HUES6 (cell line): ENCODE data around the gene PTGES.

Experiments used
- H3K27ac ChIP-seq: 2 replicates; pipeline ENCODE4 v1.7.0; 2013; ENCODE audit warnings: low read depth, mild to moderate bottlenecking, low read length, inconsistent platforms
- H3K27me3 ChIP-seq: 2 replicates; pipeline ENCODE4 v1.6.1; 2013; ENCODE audit warnings: low read length; ENCODE audit not compliant: control insufficient read depth, insufficient read depth
- H3K36me3 ChIP-seq: 2 replicates; pipeline ENCODE4 v1.6.1; 2013; ENCODE audit warnings: low read length; ENCODE audit not compliant: control insufficient read depth, insufficient read depth
- H3K4me1 ChIP-seq: 2 replicates; pipeline ENCODE4 v1.6.1; 2013; ENCODE audit warnings: low read length; ENCODE audit not compliant: control insufficient read depth, insufficient read depth
- H3K4me3 ChIP-seq: 2 replicates; pipeline ENCODE4 v1.5.1; 2013; ENCODE audit warnings: low read depth, low read length
- H3K9ac ChIP-seq: one replicate; pipeline ENCODE4 v1.6.1; 2013; ENCODE audit warnings: mild to moderate bottlenecking, low read length
- H3K9me3 ChIP-seq: 2 replicates; pipeline ENCODE4 v1.6.1; 2013; ENCODE audit warnings: low read depth, low read length; ENCODE audit not compliant: control insufficient read depth, insufficient read depth

Gene PTGES

DNA sequence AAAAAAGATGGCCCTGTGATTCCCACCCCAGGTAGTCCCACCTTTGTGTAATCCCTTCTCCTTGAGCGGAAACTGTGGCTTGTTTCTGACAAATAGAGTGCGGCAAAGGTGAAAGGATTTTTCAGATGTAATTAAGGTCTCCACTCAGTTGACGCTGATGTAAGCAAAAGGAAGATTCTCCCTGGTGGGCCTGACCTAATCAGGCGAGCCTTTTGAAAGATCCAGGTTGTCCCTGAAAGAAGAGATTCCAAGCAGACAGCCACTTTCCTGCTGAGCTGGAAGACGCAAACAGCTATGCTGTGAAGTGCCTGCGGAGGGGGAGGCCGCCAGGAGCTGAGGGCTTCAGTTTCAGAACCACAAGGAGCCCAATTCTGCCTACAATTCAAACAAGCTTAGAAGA, 24.1 kb downstream of the PTGES start:
- Histone ChIP-seq H3K9me3 (no peaks in the 10 kb centered on the region), H3K36me3 (no peaks in the 10 kb centered on the region), H3K4me1 (0 out of 2 replicates have a peak, but pooled peaks cover 5% of the 10 kb centered on the region), H3K9ac (no peak overlapping the region), H3K27me3 (no peaks in the 10 kb centered on the region), H3K4me3 (no peak overlapping the region), H3K27ac (no peak overlapping the region)

GRCh38 chr9:129726322-129727160, 26.3 kb downstream of the PTGES start:
- no peaks in the 10 kb centered on the region for H3K36me3 ChIP-seq
- H3K9me3 ChIP-seq = no peaks in the 10 kb centered on the region
- 0 out of 2 replicates have a peak, but pooled peaks cover 5% of the 10 kb centered on the region for H3K4me1 ChIP-seq
- H3K27ac ChIP-seq = no peak overlapping the region
- no peaks in the 10 kb centered on the region for H3K27me3 ChIP-seq
- H3K4me3 ChIP-seq = no peak overlapping the region
- H3K9ac ChIP-seq = no peak overlapping the region

- Histone ChIP-seq H3K36me3 (no peaks in the 10 kb centered on the region), H3K9ac (no peak overlapping the region), H3K27me3 (no peaks in the 10 kb centered on the region), H3K4me3 (no peak overlapping the region), H3K27ac (no peak overlapping the region), H3K4me1 (0 out of 2 replicates have a peak, but pooled peaks cover 5% of the 10 kb centered on the region), H3K9me3 (no peaks in the 10 kb centered on the region)
Observed at GRCh38 chr9:129725795-129726251, 27.0 kb downstream of the PTGES start.

- Histone ChIP-seq H3K4me1 (0 out of 2 replicates have a peak, but pooled peaks cover 5% of the 10 kb centered on the region), H3K4me3 (no peak overlapping the region), H3K27ac (no peak overlapping the region), H3K27me3 (no peaks in the 10 kb centered on the region), H3K36me3 (no peaks in the 10 kb centered on the region), H3K9me3 (no peaks in the 10 kb centered on the region), H3K9ac (no peak overlapping the region)
Observed at GRCh38 chr9:129724456-129725190, 28.2 kb downstream of the PTGES start.

GRCh38 chr9:129722913-129723312, 29.9 kb downstream of the PTGES start:
- Histone ChIP-seq H3K27ac (no peak overlapping the region), H3K9ac (no peak overlapping the region), H3K4me1 (0 out of 2 replicates have a peak, but pooled peaks cover 5% of the 10 kb centered on the region), H3K36me3 (no peaks in the 10 kb centered on the region), H3K9me3 (no peaks in the 10 kb centered on the region), H3K4me3 (no peak overlapping the region), H3K27me3 (no peaks in the 10 kb centered on the region)

GRCh38 chr9:129720865-129721545, 31.8 kb downstream of the PTGES start:
- Histone ChIP-seq H3K9me3 (no peaks in the 10 kb centered on the region), H3K36me3 (no peaks in the 10 kb centered on the region), H3K4me1 (no peaks in the 10 kb centered on the region), H3K4me3 (no peak overlapping the region), H3K27ac (no peak overlapping the region), H3K9ac (no peak overlapping the region), H3K27me3 (no peaks in the 10 kb centered on the region)

GRCh38 chr9:129720181-129720864, 32.5 kb downstream of the PTGES start:
- H3K36me3 ChIP-seq = no peaks in the 10 kb centered on the region
- H3K4me1 ChIP-seq = no peaks in the 10 kb centered on the region
- H3K4me3 ChIP-seq = no peak overlapping the region
- no peak overlapping the region for H3K27ac ChIP-seq
- no peaks in the 10 kb centered on the region for H3K9me3 ChIP-seq
- no peaks in the 10 kb centered on the region for H3K27me3 ChIP-seq
- H3K9ac ChIP-seq = no peak overlapping the region

DNA sequence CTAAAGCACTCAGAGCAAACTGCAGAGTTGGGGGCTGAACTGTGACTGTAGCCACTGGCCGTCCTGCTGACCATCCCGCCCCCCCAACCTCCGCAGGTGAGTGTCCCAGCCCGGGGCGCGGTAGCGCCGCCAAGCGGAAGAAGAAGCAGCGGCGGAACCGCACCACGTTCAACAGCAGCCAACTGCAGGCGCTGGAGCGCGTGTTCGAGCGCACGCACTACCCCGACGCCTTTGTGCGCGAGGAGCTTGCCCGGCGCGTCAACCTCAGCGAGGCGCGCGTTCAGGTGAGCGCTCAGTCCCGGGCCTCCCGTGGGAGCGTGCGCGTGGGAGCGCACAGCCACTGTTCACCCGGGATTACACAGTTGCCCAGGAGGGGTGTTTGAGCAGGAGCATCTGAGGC, 33.7 kb downstream of the PTGES start:
- H3K4me1 ChIP-seq = no peaks in the 10 kb centered on the region
- H3K4me3 ChIP-seq = no peak overlapping the region
- H3K27ac ChIP-seq = no peak overlapping the region
- H3K9ac ChIP-seq = no peak overlapping the region
- H3K9me3 ChIP-seq = no peaks in the 10 kb centered on the region
- H3K36me3 ChIP-seq = no peaks in the 10 kb centered on the region
- no peaks in the 10 kb centered on the region for H3K27me3 ChIP-seq

GRCh38 chr9:129718647-129719046, 34.2 kb downstream of the PTGES start:
- Histone ChIP-seq H3K4me1 (no peaks in the 10 kb centered on the region), H3K27me3 (no peaks in the 10 kb centered on the region), H3K9ac (no peak overlapping the region), H3K27ac (no peak overlapping the region), H3K4me3 (no peak overlapping the region), H3K36me3 (no peaks in the 10 kb centered on the region), H3K9me3 (no peaks in the 10 kb centered on the region)

- no peaks in the 10 kb centered on the region for H3K36me3 ChIP-seq
Observed at GRCh38 chr9:129717991-129718390, 34.9 kb downstream of the PTGES start.

More at GRCh38 chr9:129717991-129718390, 34.9 kb downstream of the PTGES start:
- peaks cover 4% of the 10 kb centered on the region; the same call in 1 of the 2 replicates for H3K4me1 ChIP-seq
- H3K4me3 ChIP-seq = no peak overlapping the region
- no peaks in the 10 kb centered on the region for H3K27me3 ChIP-seq
- H3K9me3 ChIP-seq = no peaks in the 10 kb centered on the region
- no peak overlapping the region for H3K27ac ChIP-seq
- no peak overlapping the region for H3K9ac ChIP-seq
